ENCODE measurements around the gene ABCB11. TPM values are rescaled to one million over a fixed set of nuclear protein-coding genes. Genes with fewer than 3 reads are reported as not detected.

ABCB11 gene
- total RNA-seq: not detected in 2 replicates

DNA sequence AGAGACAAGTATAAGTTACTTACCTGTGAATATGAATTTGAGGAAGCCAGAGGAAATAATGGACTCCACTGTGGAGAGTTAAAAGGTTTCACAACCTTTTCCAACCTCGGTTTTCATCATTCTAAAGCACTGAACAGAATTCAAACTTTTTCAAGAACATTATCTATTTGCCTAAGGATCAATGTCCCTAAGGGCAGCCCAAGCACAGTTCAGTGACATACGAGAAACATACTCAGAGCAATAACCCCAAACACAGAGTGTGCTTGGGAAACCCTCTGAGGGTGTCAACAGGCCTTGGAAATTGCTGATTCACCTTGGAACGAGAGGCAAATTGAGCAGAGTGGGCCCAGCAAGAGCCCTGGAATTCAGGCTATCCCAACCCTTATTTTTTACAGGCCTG lies at the start of gene ABCB11:
Gene ABCB11 (minus strand): TSS at position 123 of the 400 bp plus-strand sequence. CDS start 13,199 bp downstream, outside the sequence.

DNA sequence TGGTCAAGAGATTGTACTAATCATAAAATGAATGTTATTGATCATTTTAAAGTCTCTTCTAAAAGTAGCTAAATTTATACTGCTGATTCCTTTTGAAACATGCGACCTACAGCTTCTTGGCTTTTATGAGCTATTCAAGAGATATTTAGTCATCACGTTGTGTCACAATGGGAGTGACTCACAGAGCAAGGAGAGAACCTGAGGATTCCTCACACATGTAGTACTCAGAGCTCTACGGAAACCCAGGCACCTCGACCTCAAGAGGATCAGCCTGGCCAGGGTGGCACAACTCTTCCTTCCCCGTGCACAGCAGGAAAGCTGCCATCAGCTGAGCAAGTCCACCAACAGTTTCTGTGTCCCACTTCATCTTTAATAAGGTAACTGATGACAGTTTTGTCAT lies 38.2 kb upstream of the ABCB11 start, which contains the start of gene DHRS9:
Gene DHRS9 (plus strand): TSS at position 223 of the 400 bp plus-strand sequence. CDS start 12,019 bp downstream, outside the sequence.

DNA sequence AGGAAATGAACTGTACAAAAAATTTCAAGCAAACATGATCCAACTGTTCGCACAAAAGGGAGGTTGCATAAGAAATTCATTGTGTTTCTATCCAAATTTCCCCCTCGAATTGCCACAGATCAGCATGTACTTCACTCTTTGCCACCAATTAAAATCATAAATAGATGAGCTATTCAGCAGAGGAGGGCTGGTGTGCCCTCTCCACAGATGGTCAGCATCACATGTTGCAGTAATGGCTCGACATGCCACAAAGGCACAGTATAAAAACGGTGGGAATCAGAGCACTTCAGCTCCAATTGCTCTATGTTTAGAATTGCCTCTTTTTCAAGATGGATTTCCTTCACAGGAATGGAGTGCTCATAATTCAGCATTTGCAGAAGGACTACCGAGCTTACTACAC lies 130.1 kb downstream of the ABCB11 start, which contains the start of gene G6PC2:
Gene G6PC2 (plus strand): TSS at position 289 of the 400 bp plus-strand sequence. CDS start 41 bp downstream, at position 330.

GRCh38 chr2:168890006-168890782 lies 140.9 kb downstream of the ABCB11 start, which contains the start of gene SPC25:
TSS of gene SPC25 (minus strand) at chr2:168890430. CDS start at chr2:168889519, 911 bp downstream.

Other genes with a start within 250 kb of the ABCB11 start
- gene NOSTRIN, start 228.7 kb downstream of the ABCB11 start, total RNA-seq: under 0.01 TPM in 1 of 2 replicates, not detected in the other
- 12.9 and 14.8 TPM in 2 replicates for gene SPC25, start 140.9 kb downstream of the ABCB11 start, total RNA-seq
- not detected in 2 replicates for gene G6PC2, start 130.0 kb downstream of the ABCB11 start, total RNA-seq
- not detected in 2 replicates for gene DHRS9, start 38.2 kb upstream of the ABCB11 start, total RNA-seq

Data from bronchus fibroblast of lung (primary cell).